Spinal cord (tissue), 10 donors: ENCODE results near the gene MCRIP2. TPM values are rescaled to one million over a fixed set of nuclear protein-coding genes. Genes with fewer than 3 reads are reported as not detected.

ENCODE experiments used
- DNase-seq, 6 donors: peaks; one replicate each; pipeline versions ENCODE4 v3.0.0 to v3.0.0-alpha.2; 2013 to 2015; ENCODE audit warnings: low spot score in 6 of 6, low read depth in 4 of 6
- H3K27ac ChIP-seq: one replicate; pipeline ENCODE4 v1.5.1; 2013; ENCODE audit warnings: low read depth, low read length, control low read depth
- H3K27me3 ChIP-seq: one replicate; pipeline ENCODE4 v1.6.1; 2013; ENCODE audit warnings: low read length; ENCODE audit not compliant: control insufficient read depth, insufficient read depth
- H3K36me3 ChIP-seq: one replicate; pipeline ENCODE4 v1.6.1; 2013; ENCODE audit warnings: low read length; ENCODE audit not compliant: control insufficient read depth, insufficient read depth
- H3K4me1 ChIP-seq: one replicate; pipeline ENCODE4 v1.6.1; 2013; ENCODE audit warnings: low read length; ENCODE audit not compliant: control insufficient read depth, insufficient read depth
- H3K4me3 ChIP-seq: one replicate; pipeline ENCODE4 v1.5.1; 2013; ENCODE audit warnings: low read depth, low read length, control low read depth
- H3K9me3 ChIP-seq: one replicate; pipeline ENCODE4 v1.6.1; 2013; ENCODE audit warnings: low read length; ENCODE audit not compliant: control insufficient read depth, insufficient read depth
- WGBS: methylation state at CpG from one replicate; pipeline ENCODE4 v1.1.5; 2013; ENCODE audit warnings: missing lambda C conversion rate; ENCODE audit not compliant: insufficient coverage; 5-methylcytosine and 5-hydroxymethylcytosine counted together
- long read RNA-seq, 4 donors: transcript quantifications; one replicate each; lab custom pipeline, GENCODE V29; 2026
- polyA plus RNA-seq, 2 donors: library from polyadenylated mRNA; unstranded; fragments of 120-200 nt; gene quantifications; one replicate each; pipeline ENCODE4 v1.2.1, GENCODE V29; 2013; ENCODE audit not compliant: insufficient read length in 2 of 2
- total RNA-seq, 2 donors: library from RNA; depleted of rRNA in 1 of 2; stranded (reverse); fragments of 120-200 nt in 1 of 2; fragments of >200 nt in 1 of 2; gene quantifications; one replicate each; pipeline versions ENCODE4 v1.2.3 to v1.2.4, GENCODE V29; 2013 to 2014
- donor health status: healthy.

Gene MCRIP2
- total RNA-seq, result 10 to 100 TPM in 1 of 2 donors, 1 to 10 TPM in 1; 9.1 to 28.1 TPM
- 10 to 100 TPM; 34.8 to 38.7 TPM for polyA plus RNA-seq
- long read RNA-seq, donor 1, transcript MCRIP2-203 (6 exons, 1,050 nt), result major isoform, 15 of 42 reads
- long read RNA-seq, donor 1, transcript MCRIP2-201 (5 exons, 946 nt), result minor isoform, 11 of 42 reads
- long read RNA-seq, donor 1, transcript MCRIP2-204 (1 exons, 1,728 nt), result minor isoform, 12 of 42 reads
- long read RNA-seq, donor 1, partial matches to known transcripts, result 0 of 42 reads
- long read RNA-seq, donor 1, other reads (novel, unspliced or antisense), result 0 of 42 reads
- long read RNA-seq, donor 2, partial matches to known transcripts, result 0 of 9 reads
- long read RNA-seq, donor 2, other reads (novel, unspliced or antisense), result 0 of 9 reads
- long read RNA-seq, donor 3, transcript MCRIP2-203 (6 exons, 1,050 nt), result major isoform, 6 of 15 reads
- long read RNA-seq, donor 3, transcript MCRIP2-204 (1 exons, 1,728 nt), result minor isoform, 5 of 15 reads
- long read RNA-seq, donor 3, partial matches to known transcripts, result 0 of 15 reads
- long read RNA-seq, donor 3, other reads (novel, unspliced or antisense), result 0 of 15 reads
- long read RNA-seq, donor 4, transcript MCRIP2-201 (5 exons, 946 nt), result major isoform, 7 of 19 reads
- long read RNA-seq, donor 4, transcript MCRIP2-204 (1 exons, 1,728 nt), result major isoform, 7 of 19 reads
- long read RNA-seq, donor 4, partial matches to known transcripts, result 0 of 19 reads
- long read RNA-seq, donor 4, other reads (novel, unspliced or antisense), result 0 of 19 reads

- WGBS, result under 1% methylated on average over 78 of the region's 81 CpGs
- Histone ChIP-seq H3K36me3 (peaks cover 25% of the 10 kb centered on the region), H3K9me3 (no peaks in the 10 kb centered on the region), H3K27me3 (no peaks in the 10 kb centered on the region), H3K4me1 (peaks cover 46% of the 10 kb centered on the region), H3K27ac (no peak within 1 kb of the TSS), H3K4me3 (peak within 1 kb of the TSS; percentile 66)
- DNase-seq, result peak in 3 of 6 donors; percentile 48 to 88 (median 81)
These were observed at the start of gene MCRIP2 for GRCh38 chr16:641326-642188. TSS of gene MCRIP2 (plus strand) at chr16:641828. CDS start at chr16:641992, 164 bp downstream.

- H3K27me3 ChIP-seq, result no peaks in the 10 kb centered on the region
- H3K36me3 ChIP-seq, result peaks cover 48% of the 10 kb centered on the region
- no peaks in the 10 kb centered on the region for H3K9me3 ChIP-seq
- H3K4me3 ChIP-seq, result no peak overlapping the region
- H3K27ac ChIP-seq, result no peak overlapping the region
- H3K4me1 ChIP-seq, result peaks cover 57% of the 10 kb centered on the region
- no peak for DNase-seq
- WGBS, result 88% methylated on average over 14 of the region's 15 CpGs
These were observed 49.6 kb upstream of the MCRIP2 start for GRCh38 chr16:591892-592517.

GRCh38 chr16:592518-593306, 48.9 kb upstream of the MCRIP2 start:
- Histone ChIP-seq H3K4me3 (no peak overlapping the region), H3K27me3 (no peaks in the 10 kb centered on the region), H3K9me3 (no peaks in the 10 kb centered on the region), H3K27ac (no peak overlapping the region), H3K4me1 (peaks cover 50% of the 10 kb centered on the region), H3K36me3 (peaks cover 49% of the 10 kb centered on the region)
- DNase-seq, result peak in 1 of 6 donors; percentile 69
- WGBS, result 63% methylated on average over 20 of the region's 24 CpGs

GRCh38 chr16:593406-593805, 48.2 kb upstream of the MCRIP2 start:
- Histone ChIP-seq H3K4me3 (no peak overlapping the region), H3K27ac (no peak overlapping the region)

GRCh38 chr16:593807-594206, 47.8 kb upstream of the MCRIP2 start:
- H3K36me3 ChIP-seq, result peaks cover 54% of the 10 kb centered on the region
- H3K27me3 ChIP-seq, result no peaks in the 10 kb centered on the region
- DNase-seq, result no peak
- H3K27ac ChIP-seq, result no peak overlapping the region
- WGBS, result 92% methylated on average over 16 of the region's 16 CpGs
- no peaks in the 10 kb centered on the region for H3K9me3 ChIP-seq
- peaks cover 40% of the 10 kb centered on the region for H3K4me1 ChIP-seq
- no peak overlapping the region for H3K4me3 ChIP-seq

More at GRCh38 chr16:593406-593805, 48.2 kb upstream of the MCRIP2 start:
- H3K36me3 ChIP-seq, result peaks cover 50% of the 10 kb centered on the region
- H3K27me3 ChIP-seq, result no peaks in the 10 kb centered on the region
- no peak for DNase-seq
- H3K4me1 ChIP-seq, result peaks cover 43% of the 10 kb centered on the region
- no peaks in the 10 kb centered on the region for H3K9me3 ChIP-seq
- 88% methylated on average over 9 of the region's 9 CpGs for WGBS

- Histone ChIP-seq H3K36me3 (peaks cover 64% of the 10 kb centered on the region), H3K4me3 (no peak overlapping the region), H3K4me1 (peaks cover 40% of the 10 kb centered on the region), H3K27me3 (no peaks in the 10 kb centered on the region), H3K27ac (no peak overlapping the region), H3K9me3 (no peaks in the 10 kb centered on the region)
- DNase-seq, result no peak
- WGBS, result 74% methylated on average over 7 of the region's 18 CpGs
These were observed 46.5 kb upstream of the MCRIP2 start for GRCh38 chr16:595094-595528.

- H3K4me3 ChIP-seq, result no peak overlapping the region
- H3K27ac ChIP-seq, result no peak overlapping the region
- no peaks in the 10 kb centered on the region for H3K27me3 ChIP-seq
- H3K36me3 ChIP-seq, result peaks cover 72% of the 10 kb centered on the region
- WGBS, result 95% methylated on average over 34 of the region's 34 CpGs
- H3K4me1 ChIP-seq, result peaks cover 32% of the 10 kb centered on the region
- no peaks in the 10 kb centered on the region for H3K9me3 ChIP-seq
- DNase-seq, result no peak
These were observed 45.5 kb upstream of the MCRIP2 start for GRCh38 chr16:595942-596735.

- H3K27ac ChIP-seq, result no peak overlapping the region
- H3K4me1 ChIP-seq, result peaks cover 27% of the 10 kb centered on the region
- H3K36me3 ChIP-seq, result peaks cover 77% of the 10 kb centered on the region
- no peak for DNase-seq
- H3K27me3 ChIP-seq, result no peaks in the 10 kb centered on the region
- H3K4me3 ChIP-seq, result no peak overlapping the region
- H3K9me3 ChIP-seq, result no peaks in the 10 kb centered on the region
- 96% methylated on average over 11 of the region's 12 CpGs for WGBS
These were observed 44.9 kb upstream of the MCRIP2 start for GRCh38 chr16:596736-597060.
